ENCODE data around the gene LTBP1.

- no peak for TF ChIP-seq EZH2 (IDR thresholded peaks at IDR 0.05; ENCODE audit: borderline replicate concordance, low read length)
- TF ChIP-seq, protein P1, sequence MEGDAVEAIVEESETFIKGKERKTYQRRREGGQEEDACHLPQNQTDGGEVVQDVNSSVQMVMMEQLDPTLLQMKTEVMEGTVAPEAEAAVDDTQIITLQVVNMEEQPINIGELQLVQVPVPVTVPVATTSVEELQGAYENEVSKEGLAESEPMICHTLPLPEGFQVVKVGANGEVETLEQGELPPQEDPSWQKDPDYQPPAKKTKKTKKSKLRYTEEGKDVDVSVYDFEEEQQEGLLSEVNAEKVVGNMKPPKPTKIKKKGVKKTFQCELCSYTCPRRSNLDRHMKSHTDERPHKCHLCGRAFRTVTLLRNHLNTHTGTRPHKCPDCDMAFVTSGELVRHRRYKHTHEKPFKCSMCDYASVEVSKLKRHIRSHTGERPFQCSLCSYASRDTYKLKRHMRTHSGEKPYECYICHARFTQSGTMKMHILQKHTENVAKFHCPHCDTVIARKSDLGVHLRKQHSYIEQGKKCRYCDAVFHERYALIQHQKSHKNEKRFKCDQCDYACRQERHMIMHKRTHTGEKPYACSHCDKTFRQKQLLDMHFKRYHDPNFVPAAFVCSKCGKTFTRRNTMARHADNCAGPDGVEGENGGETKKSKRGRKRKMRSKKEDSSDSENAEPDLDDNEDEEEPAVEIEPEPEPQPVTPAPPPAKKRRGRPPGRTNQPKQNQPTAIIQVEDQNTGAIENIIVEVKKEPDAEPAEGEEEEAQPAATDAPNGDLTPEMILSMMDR (conservative IDR thresholded peaks at IDR 0.05 in 1 of 2, IDR thresholded peaks at IDR 0.05 in 1 of 2; ENCODE audit: extremely low read depth in 1 of 2, insufficient read depth in 1 of 2, low read depth in 1 of 2, low read length in 2 of 2) = no peak
Observed at GRCh38 chr2:33408109-33408508, 461.4 kb downstream of the LTBP1 start.
